GM12801 (cell line): Measurements from ENCODE around the gene TCERG1L.

ENCODE experiments used
- TF ChIP-seq, protein P1 (sequence below): IDR thresholded peaks from one replicate; pipeline ENCODE4 v1.5.1; 2011; ENCODE audit warnings: control low read depth; ENCODE audit not compliant: insufficient read length; ENCODE audit errors: extremely low read depth

Gene TCERG1L

DNA sequence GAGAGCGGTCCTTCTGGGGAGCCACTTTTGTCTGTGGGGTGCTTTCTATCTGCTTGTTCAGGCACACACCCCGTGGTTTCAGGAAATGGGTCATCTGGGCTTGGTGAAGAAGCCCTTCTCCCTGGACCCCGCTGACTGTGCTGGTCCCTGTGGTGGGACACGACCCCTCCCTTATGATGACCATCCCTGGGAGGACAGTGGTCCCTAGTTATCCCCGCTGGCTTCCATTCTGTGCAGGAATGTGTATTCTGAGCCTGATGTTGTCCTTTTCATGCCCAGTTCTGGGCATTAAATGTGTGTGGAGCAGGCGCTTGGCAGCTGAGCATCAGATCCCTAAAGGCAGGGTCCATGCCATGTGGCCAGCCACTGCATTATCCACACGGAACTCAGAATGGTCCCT lies 71.6 kb downstream of the TCERG1L start:
- TF ChIP-seq, protein P1, sequence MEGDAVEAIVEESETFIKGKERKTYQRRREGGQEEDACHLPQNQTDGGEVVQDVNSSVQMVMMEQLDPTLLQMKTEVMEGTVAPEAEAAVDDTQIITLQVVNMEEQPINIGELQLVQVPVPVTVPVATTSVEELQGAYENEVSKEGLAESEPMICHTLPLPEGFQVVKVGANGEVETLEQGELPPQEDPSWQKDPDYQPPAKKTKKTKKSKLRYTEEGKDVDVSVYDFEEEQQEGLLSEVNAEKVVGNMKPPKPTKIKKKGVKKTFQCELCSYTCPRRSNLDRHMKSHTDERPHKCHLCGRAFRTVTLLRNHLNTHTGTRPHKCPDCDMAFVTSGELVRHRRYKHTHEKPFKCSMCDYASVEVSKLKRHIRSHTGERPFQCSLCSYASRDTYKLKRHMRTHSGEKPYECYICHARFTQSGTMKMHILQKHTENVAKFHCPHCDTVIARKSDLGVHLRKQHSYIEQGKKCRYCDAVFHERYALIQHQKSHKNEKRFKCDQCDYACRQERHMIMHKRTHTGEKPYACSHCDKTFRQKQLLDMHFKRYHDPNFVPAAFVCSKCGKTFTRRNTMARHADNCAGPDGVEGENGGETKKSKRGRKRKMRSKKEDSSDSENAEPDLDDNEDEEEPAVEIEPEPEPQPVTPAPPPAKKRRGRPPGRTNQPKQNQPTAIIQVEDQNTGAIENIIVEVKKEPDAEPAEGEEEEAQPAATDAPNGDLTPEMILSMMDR: no peak

DNA sequence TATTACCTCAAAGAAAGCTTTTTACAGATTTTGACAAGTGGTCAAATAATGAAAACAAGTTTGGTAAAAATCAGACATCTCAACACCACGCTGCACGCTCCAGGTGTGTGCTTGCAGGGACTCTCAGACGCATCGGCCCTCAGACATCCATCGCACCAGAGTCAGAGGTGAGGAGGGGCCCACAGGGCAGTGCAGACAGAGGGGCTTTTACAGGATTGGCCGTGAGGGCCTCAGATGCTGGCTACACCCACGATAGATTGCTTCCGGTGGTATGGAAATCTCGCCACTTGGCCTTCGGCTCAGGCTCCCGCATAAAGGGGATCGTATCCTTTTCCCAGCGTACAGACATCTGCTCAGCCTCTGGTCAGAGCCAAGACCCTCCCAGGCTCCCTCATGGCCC lies 72.1 kb downstream of the TCERG1L start:
- TF ChIP-seq, protein P1: no peak

DNA sequence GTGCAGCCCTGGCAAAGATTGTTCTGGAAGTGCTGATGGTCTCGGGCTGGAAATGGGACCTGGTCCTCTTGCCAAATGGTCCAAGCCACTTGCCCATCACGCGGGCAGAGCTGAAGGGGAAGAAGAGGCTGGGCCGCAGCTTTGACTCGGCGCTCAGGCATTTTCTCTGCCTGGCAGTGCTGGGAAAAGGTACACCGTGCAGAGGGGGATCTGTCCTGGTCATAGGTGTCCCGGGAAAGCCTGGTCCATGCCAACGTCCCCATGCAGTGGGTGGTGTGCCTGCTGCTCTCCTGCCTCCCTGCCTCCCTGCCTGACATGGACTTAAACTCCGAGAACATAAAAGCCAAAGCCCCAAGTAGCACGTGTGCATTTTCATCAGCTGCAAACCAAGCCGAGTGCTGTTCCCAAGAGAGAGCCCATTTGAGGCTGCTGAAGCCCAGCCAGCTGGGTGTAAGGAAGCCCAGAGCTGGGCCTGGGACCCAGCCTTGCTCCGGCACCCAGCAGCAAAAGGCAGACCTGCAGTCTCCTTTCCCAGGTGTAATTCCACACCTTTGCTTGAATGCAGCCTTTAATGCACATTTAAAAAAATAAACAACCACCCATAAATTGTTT lies 72.7 kb downstream of the TCERG1L start:
- TF ChIP-seq, protein P1: no peak

DNA sequence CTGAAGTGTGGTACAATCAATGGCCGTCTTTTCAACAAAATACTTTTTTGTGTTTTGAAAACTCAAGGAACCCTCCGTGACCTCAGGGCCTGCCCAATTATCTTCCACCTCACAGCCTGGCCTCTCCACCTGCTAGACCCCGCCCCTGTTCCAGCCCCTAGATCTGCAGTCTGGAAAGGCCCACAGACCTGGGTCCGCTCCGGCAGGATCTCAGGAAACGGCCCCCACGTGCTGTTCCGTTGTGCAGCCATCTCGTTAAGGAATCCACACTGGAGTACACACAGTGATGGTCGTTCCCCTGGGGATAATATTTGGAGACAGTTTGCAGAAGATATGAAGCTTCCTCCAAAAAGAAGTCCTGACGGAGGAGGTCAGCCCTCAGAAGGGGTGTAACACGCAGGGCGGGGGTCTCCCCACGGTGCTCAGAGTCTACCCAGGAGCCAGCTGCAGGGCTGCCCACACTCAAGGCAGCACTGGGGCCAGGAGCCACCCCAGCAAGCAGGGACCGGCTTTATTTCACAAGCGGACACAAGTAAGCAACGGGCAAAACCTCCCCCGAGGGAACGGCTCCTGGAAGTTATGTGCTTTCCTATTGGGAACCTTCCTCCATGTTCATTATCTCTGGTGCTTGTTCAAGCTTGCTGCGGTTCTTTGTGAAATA lies 73.4 kb downstream of the TCERG1L start:
- TF ChIP-seq, protein P1: no peak

DNA sequence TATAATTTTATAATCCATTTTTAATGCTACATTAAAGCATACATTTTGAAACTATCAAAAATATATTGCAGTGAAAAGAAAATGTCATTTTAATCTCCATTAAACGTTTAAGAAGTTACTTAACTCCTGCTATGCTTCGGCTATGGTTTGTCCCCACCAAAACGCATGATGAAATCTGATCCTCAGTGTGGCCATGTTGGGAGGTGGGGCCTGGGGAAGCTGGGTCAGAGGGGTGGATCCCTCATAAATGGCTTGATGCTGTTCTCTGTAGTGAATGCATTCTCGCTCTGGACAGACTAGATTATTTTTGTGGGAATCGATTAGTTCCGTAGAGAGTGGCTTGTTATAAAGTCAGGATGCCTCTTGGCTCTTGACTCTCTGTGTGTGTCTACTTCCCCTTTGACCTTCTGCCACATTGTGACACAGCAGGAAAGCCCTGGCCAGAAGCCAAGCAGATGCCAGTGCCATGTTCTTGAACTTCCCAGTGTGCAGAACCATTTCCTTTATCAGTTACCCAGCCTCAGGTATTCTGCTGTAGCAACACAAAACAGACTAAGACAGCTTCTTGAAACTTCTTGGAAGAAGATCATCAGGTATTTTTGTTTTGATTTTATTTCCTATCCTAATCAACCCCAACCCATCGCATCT lies 77.8 kb downstream of the TCERG1L start:
- TF ChIP-seq, protein P1: no peak

DNA sequence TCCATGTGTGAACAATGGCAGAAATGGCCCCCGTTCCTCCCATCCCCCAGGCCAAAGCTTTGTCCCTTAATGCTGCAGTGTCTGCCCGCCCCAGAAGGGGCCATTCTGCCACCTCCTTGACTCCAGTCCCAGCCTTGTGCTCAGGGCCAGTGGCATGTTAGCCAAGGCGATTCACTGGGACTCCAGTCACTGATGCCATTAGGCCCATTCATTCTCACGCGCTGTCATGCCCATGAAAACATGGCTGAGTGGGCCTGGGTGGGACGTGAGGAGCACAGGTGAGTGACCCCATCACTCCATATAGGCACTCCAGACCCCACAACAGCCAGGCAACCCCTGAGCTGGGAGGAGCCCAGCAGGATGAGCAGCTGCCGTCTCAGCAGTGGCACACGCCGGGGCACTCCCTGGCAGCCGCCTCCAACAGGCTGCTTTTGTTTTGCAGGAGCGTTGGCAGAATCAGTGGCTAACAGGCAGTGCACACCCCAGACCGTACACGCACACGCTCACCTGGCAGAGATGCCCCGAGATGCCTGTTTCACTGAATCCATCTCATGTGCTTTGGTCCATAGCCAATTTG lies 79.5 kb downstream of the TCERG1L start:
- TF ChIP-seq, protein P1: no peak

DNA sequence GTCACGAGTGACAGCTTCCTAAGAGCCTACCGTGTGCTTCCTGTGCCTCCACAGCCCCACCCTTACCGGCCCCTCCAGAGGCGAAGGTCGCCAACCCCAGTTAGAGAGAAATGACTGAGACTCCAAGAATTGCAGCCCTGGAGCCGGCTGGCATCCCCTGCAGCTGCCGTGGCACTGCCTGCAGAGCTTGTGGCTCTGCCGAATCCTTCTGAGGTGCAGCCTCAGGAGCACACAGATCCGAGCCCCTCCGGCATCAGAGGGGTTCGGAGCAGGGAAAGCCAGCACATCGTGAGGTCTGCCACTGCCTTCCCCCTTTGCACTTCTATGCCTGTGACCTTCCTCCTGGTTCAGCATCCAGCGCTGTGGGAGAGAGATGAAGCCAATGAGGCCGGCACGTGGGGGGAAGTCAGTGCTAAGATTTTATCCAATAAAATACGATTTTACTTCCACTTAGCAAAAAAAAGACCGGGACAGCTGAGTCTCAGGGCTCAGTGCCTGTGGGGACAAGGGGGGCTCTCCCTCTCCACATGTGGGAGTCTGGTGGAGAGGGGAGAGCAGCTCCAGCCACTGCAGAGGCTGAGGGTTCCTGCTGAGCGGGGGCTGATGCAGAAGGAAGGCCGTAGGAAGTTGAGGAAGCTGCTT lies 80.1 kb downstream of the TCERG1L start:
- TF ChIP-seq, protein P1: no peak
